ENCODE results near the gene TNFRSF18.

DNA sequence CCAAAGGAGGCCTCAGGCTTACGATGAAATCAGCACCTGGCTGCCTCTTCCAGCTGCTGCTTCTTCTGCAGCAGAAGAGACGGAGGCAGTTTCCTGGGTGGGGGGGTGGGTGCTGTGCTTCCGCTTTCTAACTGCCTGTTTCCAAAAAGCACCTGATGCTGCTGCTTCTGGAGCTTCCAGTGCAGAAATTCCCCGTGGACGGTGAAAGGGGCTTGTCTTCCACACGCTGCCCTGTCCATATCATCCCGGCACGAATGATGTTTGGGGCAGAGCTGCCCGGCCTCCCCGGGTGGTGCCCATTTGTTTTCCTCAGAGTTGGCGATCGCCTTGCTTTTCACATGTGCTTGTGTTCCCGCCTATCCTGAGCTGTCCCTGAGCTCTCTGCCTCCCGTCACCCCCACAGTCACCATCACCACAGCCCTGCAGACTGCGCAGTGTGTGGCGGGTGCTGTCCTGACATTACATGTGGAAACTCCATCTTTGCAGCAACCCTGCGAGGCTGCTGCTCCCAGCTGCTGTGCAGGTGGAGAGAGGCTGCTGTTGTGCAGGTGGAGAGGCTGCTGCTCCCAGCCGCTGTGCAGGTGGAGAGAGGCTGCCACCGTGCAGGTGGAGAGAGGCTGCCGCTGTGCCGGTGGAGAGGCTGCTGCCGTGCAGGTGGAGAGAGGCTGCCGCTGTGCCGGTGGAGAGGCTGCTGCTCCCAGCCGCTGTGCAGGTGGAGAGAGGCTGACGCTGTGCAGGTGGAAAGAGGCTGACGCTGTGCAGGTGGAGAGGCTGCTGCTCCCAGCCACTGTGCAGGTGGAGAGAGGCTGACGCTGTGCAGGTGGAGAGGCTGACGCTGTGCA is 30.9 kb downstream of the TNFRSF18 start:
- no peak for TF ChIP-seq CTCF (IDR thresholded peaks at IDR 0.05; ENCODE audit: low read depth, low read length, missing input control)
- no peak for TF ChIP-seq SP1 (IDR thresholded peaks at IDR 0.05)
- TF ChIP-seq, protein P1, sequence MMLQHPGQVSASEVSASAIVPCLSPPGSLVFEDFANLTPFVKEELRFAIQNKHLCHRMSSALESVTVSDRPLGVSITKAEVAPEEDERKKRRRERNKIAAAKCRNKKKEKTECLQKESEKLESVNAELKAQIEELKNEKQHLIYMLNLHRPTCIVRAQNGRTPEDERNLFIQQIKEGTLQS (IDR thresholded peaks at IDR 0.05) = no peak
- no peak for TF ChIP-seq GABPA (IDR thresholded peaks at IDR 0.05 in 1 of 2, conservative IDR thresholded peaks at IDR 0.05 in 1 of 2)
- TF ChIP-seq, protein P2, sequence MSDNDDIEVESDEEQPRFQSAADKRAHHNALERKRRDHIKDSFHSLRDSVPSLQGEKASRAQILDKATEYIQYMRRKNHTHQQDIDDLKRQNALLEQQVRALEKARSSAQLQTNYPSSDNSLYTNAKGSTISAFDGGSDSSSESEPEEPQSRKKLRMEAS (IDR thresholded peaks at IDR 0.05) = no peak
- TF ChIP-seq YY1 (IDR thresholded peaks at IDR 0.05) = no peak
- TF ChIP-seq RXRA (IDR thresholded peaks at IDR 0.05) = no peak
